Liver (tissue), 9 donors: ENCODE measurements around the gene CTSF. TPM values are rescaled to one million over a fixed set of nuclear protein-coding genes. Genes with fewer than 3 reads are reported as not detected.

Experiments used
- DNase-seq: peaks from one replicate; pipeline ENCODE4 v3.0.0-alpha.2; 2017; ENCODE audit warnings: low spot score
- H3K27ac ChIP-seq, 2 donors: one replicate each; pipeline ENCODE4 v1.7.0; 2013; ENCODE audit warnings: inconsistent platforms in 2 of 2, low read length in 2 of 2, control low read depth in 1 of 2, low read depth in 1 of 2, mild to moderate bottlenecking in 1 of 2
- H3K27me3 ChIP-seq, 4 donors: one replicate each; pipeline versions ENCODE4 v1.6.1 to v1.7.0; 2013; ENCODE audit warnings: low read length in 3 of 4, inconsistent platforms in 1 of 4, mild to moderate bottlenecking in 1 of 4, moderate library complexity in 1 of 4; ENCODE audit not compliant: control insufficient read depth in 4 of 4, insufficient read depth in 4 of 4
- H3K36me3 ChIP-seq, 4 donors: one replicate each; pipeline versions ENCODE4 v1.6.1 to v1.7.0; 2013; ENCODE audit warnings: low read length in 3 of 4, mild to moderate bottlenecking in 3 of 4, low read depth in 1 of 4, moderate library complexity in 1 of 4; ENCODE audit not compliant: control insufficient read depth in 4 of 4, insufficient read depth in 3 of 4
- H3K4me1 ChIP-seq, 4 donors: one replicate each; pipeline versions ENCODE4 v1.6.1 to v1.7.0; 2013; ENCODE audit warnings: low read length in 3 of 4, mild to moderate bottlenecking in 3 of 4, moderate library complexity in 1 of 4; ENCODE audit not compliant: control insufficient read depth in 4 of 4, insufficient read depth in 4 of 4
- H3K4me3 ChIP-seq, 3 donors: one replicate each; pipeline versions ENCODE4 v1.6.1 to v1.7.0; 2013; ENCODE audit warnings: low read length in 3 of 3, control low read depth in 1 of 3, low read depth in 1 of 3, mild to moderate bottlenecking in 1 of 3
- H3K9ac ChIP-seq, 2 donors: one replicate each; pipeline ENCODE4 v1.7.0; 2013; ENCODE audit warnings: low read length in 2 of 2, mild to moderate bottlenecking in 2 of 2, moderate library complexity in 2 of 2, control low read depth in 1 of 2, low read depth in 1 of 2
- H3K9me3 ChIP-seq, 4 donors: one replicate each; pipeline versions ENCODE4 v1.6.1 to v1.7.0; 2013; ENCODE audit warnings: low read length in 3 of 4; ENCODE audit not compliant: control insufficient read depth in 4 of 4
- ATF3 ChIP-seq: IDR thresholded peaks from 2 replicates; pipeline ENCODE4 v1.6.1; 2016; ENCODE audit warnings: antibody characterized with exemption
- EGR1 ChIP-seq, 2 donors: IDR thresholded peaks; 2 replicates each; pipeline ENCODE4 v1.6.1; 2016 to 2018; ENCODE audit warnings: antibody characterized with exemption in 2 of 2, low read depth in 2 of 2
- FOXA1 ChIP-seq: IDR thresholded peaks from 2 replicates; pipeline ENCODE4 v1.6.1; 2016; ENCODE audit warnings: antibody characterized with exemption
- FOXA2 ChIP-seq: IDR thresholded peaks from 2 replicates; pipeline ENCODE4 v1.6.1; 2016; ENCODE audit warnings: antibody characterized with exemption
- GABPA ChIP-seq, 2 donors: IDR thresholded peaks in 1 of 2; conservative IDR thresholded peaks in 1 of 2; 2 replicates each; pipeline ENCODE4 v1.6.1; 2016; ENCODE audit warnings: antibody characterized with exemption in 2 of 2, mild to moderate bottlenecking in 1 of 2, moderate library complexity in 1 of 2
- HNF4A ChIP-seq, 2 donors: conservative IDR thresholded peaks; 2 replicates each; pipeline ENCODE4 v1.6.1; 2016; ENCODE audit warnings: antibody characterized with exemption in 2 of 2, mild to moderate bottlenecking in 2 of 2
- HNF4G ChIP-seq: IDR thresholded peaks from 2 replicates; pipeline ENCODE4 v1.6.1; 2016; ENCODE audit warnings: antibody characterized with exemption
- JUND ChIP-seq, 2 donors: IDR thresholded peaks; 2 replicates each; pipeline ENCODE4 v1.6.1; 2016; ENCODE audit warnings: antibody characterized with exemption in 2 of 2
- NR2F2 ChIP-seq: IDR thresholded peaks from 2 replicates; pipeline ENCODE4 v1.6.1; 2016; ENCODE audit warnings: antibody characterized with exemption
- RAD21 ChIP-seq, 2 donors: IDR thresholded peaks; 2 replicates each; pipeline ENCODE4 v1.6.1; 2016; ENCODE audit warnings: antibody characterized with exemption in 2 of 2, mild to moderate bottlenecking in 2 of 2
- SP1 ChIP-seq: IDR thresholded peaks from 2 replicates; pipeline ENCODE4 v1.6.1; 2018; ENCODE audit warnings: antibody characterized with exemption, mild to moderate bottlenecking
- TAF1 ChIP-seq: conservative IDR thresholded peaks from 2 replicates; pipeline ENCODE4 v1.6.1; 2016; ENCODE audit warnings: antibody characterized with exemption, mild to moderate bottlenecking
- YY1 ChIP-seq: IDR thresholded peaks from 2 replicates; pipeline ENCODE4 v1.6.1; 2016; ENCODE audit warnings: antibody characterized with exemption, mild to moderate bottlenecking
- WGBS: extraction: QIAGEN DNeasy Blood & Tissue Kit; methylation state at CpG from one replicate; pipeline ENCODE4 v1.1.7; 2013; 5-methylcytosine and 5-hydroxymethylcytosine counted together
- polyA plus RNA-seq, 2 donors: library from polyadenylated mRNA; stranded (reverse) in 1 of 2; unstranded in 1 of 2; fragments of 200-250 nt in 1 of 2; fragments of >200 nt in 1 of 2; fragmentation: Nextera tagmentation in 1 of 2; extraction: Ambion mirVana in 1 of 2; gene quantifications; one replicate each; pipeline versions ENCODE4 v1.2.1 to v1.2.3, GENCODE V29; 2013 to 2015
- total RNA-seq, 2 donors: library from RNA; depleted of rRNA; stranded (reverse); fragments of >200 nt; gene quantifications; one replicate each; pipeline ENCODE4 v1.2.3, GENCODE V29; 2014
- TF ChIP-seq, protein P1 (sequence below): fragments of 150-350 bp; IDR thresholded peaks from 2 replicates; pipeline ENCODE4 v1.5.1; 2017; ENCODE audit warnings: improper control_type of control experiment, low read depth, low read length; ENCODE audit not compliant: missing input control
- TF ChIP-seq, protein P2 (sequence below): IDR thresholded peaks from 2 replicates; pipeline ENCODE4 v1.6.1; 2016; ENCODE audit warnings: antibody characterized with exemption, mild to moderate bottlenecking
- TF ChIP-seq, protein P3 (sequence below): IDR thresholded peaks from 2 replicates; pipeline ENCODE4 v1.6.1; 2016; ENCODE audit warnings: antibody characterized with exemption
- donor health status: healthy.
- donor health status: healthy.
- donor health status: healthy.
- donor health status: healthy.
- donor health status: healthy.

CTSF gene
- total and polyA plus RNA-seq, 4 donors = 8.5 to 31.9 (median 24.0) TPM

- TF ChIP-seq HNF4A (conservative IDR thresholded peaks at IDR 0.05) = no peak
- no peak for TF ChIP-seq TAF1
- TF ChIP-seq RAD21 (IDR thresholded peaks at IDR 0.05) = no peak
- no peak for TF ChIP-seq SP1
- TF ChIP-seq ATF3 = no peak
- TF ChIP-seq HNF4G = no peak
- no peak for TF ChIP-seq FOXA2
- TF ChIP-seq, protein P1, sequence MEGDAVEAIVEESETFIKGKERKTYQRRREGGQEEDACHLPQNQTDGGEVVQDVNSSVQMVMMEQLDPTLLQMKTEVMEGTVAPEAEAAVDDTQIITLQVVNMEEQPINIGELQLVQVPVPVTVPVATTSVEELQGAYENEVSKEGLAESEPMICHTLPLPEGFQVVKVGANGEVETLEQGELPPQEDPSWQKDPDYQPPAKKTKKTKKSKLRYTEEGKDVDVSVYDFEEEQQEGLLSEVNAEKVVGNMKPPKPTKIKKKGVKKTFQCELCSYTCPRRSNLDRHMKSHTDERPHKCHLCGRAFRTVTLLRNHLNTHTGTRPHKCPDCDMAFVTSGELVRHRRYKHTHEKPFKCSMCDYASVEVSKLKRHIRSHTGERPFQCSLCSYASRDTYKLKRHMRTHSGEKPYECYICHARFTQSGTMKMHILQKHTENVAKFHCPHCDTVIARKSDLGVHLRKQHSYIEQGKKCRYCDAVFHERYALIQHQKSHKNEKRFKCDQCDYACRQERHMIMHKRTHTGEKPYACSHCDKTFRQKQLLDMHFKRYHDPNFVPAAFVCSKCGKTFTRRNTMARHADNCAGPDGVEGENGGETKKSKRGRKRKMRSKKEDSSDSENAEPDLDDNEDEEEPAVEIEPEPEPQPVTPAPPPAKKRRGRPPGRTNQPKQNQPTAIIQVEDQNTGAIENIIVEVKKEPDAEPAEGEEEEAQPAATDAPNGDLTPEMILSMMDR = no peak
- TF ChIP-seq EGR1 (IDR thresholded peaks at IDR 0.05; ENCODE audit: low read depth in 2 of 2) = no peak
- TF ChIP-seq, protein P2, sequence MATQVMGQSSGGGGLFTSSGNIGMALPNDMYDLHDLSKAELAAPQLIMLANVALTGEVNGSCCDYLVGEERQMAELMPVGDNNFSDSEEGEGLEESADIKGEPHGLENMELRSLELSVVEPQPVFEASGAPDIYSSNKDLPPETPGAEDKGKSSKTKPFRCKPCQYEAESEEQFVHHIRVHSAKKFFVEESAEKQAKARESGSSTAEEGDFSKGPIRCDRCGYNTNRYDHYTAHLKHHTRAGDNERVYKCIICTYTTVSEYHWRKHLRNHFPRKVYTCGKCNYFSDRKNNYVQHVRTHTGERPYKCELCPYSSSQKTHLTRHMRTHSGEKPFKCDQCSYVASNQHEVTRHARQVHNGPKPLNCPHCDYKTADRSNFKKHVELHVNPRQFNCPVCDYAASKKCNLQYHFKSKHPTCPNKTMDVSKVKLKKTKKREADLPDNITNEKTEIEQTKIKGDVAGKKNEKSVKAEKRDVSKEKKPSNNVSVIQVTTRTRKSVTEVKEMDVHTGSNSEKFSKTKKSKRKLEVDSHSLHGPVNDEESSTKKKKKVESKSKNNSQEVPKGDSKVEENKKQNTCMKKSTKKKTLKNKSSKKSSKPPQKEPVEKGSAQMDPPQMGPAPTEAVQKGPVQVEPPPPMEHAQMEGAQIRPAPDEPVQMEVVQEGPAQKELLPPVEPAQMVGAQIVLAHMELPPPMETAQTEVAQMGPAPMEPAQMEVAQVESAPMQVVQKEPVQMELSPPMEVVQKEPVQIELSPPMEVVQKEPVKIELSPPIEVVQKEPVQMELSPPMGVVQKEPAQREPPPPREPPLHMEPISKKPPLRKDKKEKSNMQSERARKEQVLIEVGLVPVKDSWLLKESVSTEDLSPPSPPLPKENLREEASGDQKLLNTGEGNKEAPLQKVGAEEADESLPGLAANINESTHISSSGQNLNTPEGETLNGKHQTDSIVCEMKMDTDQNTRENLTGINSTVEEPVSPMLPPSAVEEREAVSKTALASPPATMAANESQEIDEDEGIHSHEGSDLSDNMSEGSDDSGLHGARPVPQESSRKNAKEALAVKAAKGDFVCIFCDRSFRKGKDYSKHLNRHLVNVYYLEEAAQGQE = no peak
- no peak for TF ChIP-seq JUND (IDR thresholded peaks at IDR 0.05)
- no peak for TF ChIP-seq GABPA (IDR thresholded peaks at IDR 0.05 in 1 of 2, conservative IDR thresholded peaks at IDR 0.05 in 1 of 2)
- TF ChIP-seq YY1 = no peak
- no peak for DNase-seq
- H3K27me3 ChIP-seq = no peaks in the 10 kb centered on the region
- no peaks in the 10 kb centered on the region for H3K4me1 ChIP-seq
- no peaks in the 10 kb centered on the region for H3K9me3 ChIP-seq
- H3K36me3 ChIP-seq = peaks cover 0 to 14% (median 0%) of the 10 kb centered on the region in 4 donors
- no peak overlapping the region for H3K27ac ChIP-seq
- no peak overlapping the region for H3K9ac ChIP-seq
- WGBS = 86% methylated on average over 6 of the region's 6 CpGs
- H3K4me3 ChIP-seq = no peak overlapping the region
Observed at GRCh38 chr11:66532784-66533183, 35.6 kb downstream of the CTSF start.

DNA sequence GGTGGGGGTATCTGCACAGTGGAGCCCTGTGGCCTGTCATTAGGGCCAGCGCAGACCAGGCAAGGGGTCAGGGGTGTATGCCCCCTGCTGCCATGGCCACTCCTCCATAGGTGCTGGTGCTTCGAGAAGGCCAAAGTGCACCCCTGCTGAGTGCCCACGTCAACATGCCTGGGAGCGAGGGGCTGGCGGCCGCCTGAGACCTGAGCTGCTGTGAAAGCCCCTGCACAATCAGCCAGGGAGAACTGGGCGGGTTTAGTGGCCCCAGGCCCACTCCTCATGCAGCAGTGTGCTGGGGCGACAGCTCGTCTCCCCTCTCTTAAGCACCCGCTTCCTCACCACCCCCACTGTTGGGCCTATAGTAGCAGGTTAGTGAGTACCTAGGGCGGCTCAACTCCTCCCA lies 36.6 kb downstream of the CTSF start:
- WGBS = 96% methylated on average over 11 of the region's 11 CpGs
- H3K36me3 ChIP-seq = peaks cover 0 to 15% (median 0%) of the 10 kb centered on the region in 4 donors

More for the DNA sequence above, 36.6 kb downstream of the CTSF start:
- Histone ChIP-seq H3K4me1 (no peaks in the 10 kb centered on the region), H3K9me3 (no peaks in the 10 kb centered on the region), H3K27me3 (no peaks in the 10 kb centered on the region), H3K27ac (no peak overlapping the region), H3K4me3 (no peak overlapping the region), H3K9ac (no peak overlapping the region)
- TF ChIP-seq, protein P1 = no peak
- TF ChIP-seq ATF3 = no peak
- TF ChIP-seq, protein P2 = no peak
- no peak for TF ChIP-seq RAD21 (IDR thresholded peaks at IDR 0.05)
- TF ChIP-seq, protein P3, sequence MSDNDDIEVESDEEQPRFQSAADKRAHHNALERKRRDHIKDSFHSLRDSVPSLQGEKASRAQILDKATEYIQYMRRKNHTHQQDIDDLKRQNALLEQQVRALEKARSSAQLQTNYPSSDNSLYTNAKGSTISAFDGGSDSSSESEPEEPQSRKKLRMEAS = no peak
- no peak for TF ChIP-seq HNF4G
- TF ChIP-seq FOXA1 = no peak
- TF ChIP-seq GABPA (IDR thresholded peaks at IDR 0.05 in 1 of 2, conservative IDR thresholded peaks at IDR 0.05 in 1 of 2) = no peak
- TF ChIP-seq NR2F2 = no peak
- no peak for TF ChIP-seq TAF1
- TF ChIP-seq JUND (IDR thresholded peaks at IDR 0.05) = no peak
- no peak for DNase-seq
